HCT116 (cell line): ENCODE data around the gene CYSLTR1. TPM values are rescaled to one million over a fixed set of nuclear protein-coding genes. Genes with fewer than 3 reads are reported as not detected.

Source experiments
- ATAC-seq: fragments of 200-7000 bp; cut with Tn5 transposase; 2 replicates; pipeline ENCODE4 v1.9.1; 2020; ENCODE audit warnings: mild to moderate bottlenecking, moderate library complexity
- BruUV-seq: library from RNA; stranded (reverse); fragments of 400-500 nt; replicated peaks from 2 replicates; lab custom pipeline; 2021; lab: Mats Ljungman, UMichigan
- CTCF ChIA-PET: fragments of 300-600 bp; sonication (Branson Sonifier 250); formaldehyde crosslinking; loops from one replicate; lab custom pipeline; 2021; ENCODE audit warnings: antibody characterized with exemption; lab: Charles Lee
- POLR2A ChIA-PET: fragments of 300-600, 350-600 bp; sonication (Branson Sonifier 250); formaldehyde crosslinking; loops from one replicate; lab custom pipeline; 2021; ENCODE audit warnings: antibody characterized with exemption; lab: Charles Lee
- RAD21 ChIA-PET, 2 experiments: fragments of 300-600 bp; sonication (Branson Sonifier 250); formaldehyde crosslinking; loops; one replicate each; lab custom pipeline; 2023; ENCODE audit warnings: low total read pairs in 2 of 2; ENCODE audit not compliant: uncharacterized antibody in 2 of 2, unreplicated experiment in 2 of 2, low non-redundant PET in 1 of 2; lab: Charles Lee
- DNase-seq: peaks from one replicate; pipeline ENCODE4 v3.0.0-alpha.2; 2010; ENCODE audit warnings: low read depth, low spot score
- H2AFZ ChIP-seq: fragments of 200-600 bp; shearing (Covaris generic), sonication (generic); 2 replicates; pipeline ENCODE4 v1.6.1; 2017; ENCODE audit warnings: low read depth, mixed run types, mixed read lengths, antibody characterized with exemption, low read length; ENCODE audit not compliant: poor library complexity, severe bottlenecking
- H3K27ac ChIP-seq: 2 replicates; pipeline ENCODE4 v1.5.1; 2012; ENCODE audit warnings: low read depth, low read length
- H3K27me3 ChIP-seq: fragments of 200-600 bp; sonication (generic); 2 replicates; pipeline ENCODE4 v1.6.1; 2016; ENCODE audit warnings: mixed run types, low read length, mixed read lengths; ENCODE audit not compliant: insufficient read depth
- H3K36me3 ChIP-seq, 2 experiments: fragments of 200-500 bp in 1 of 2; fragments of 200-600 bp in 1 of 2; sonication (Bioruptor generic) in 1 of 2; sonication (generic) in 1 of 2; 2 replicates each; pipeline versions ENCODE4 v1.5.1 to v1.6.1; 2014 to 2016; ENCODE audit warnings: low read length in 2 of 2, inconsistent platforms in 1 of 2, mixed read lengths in 1 of 2, mixed run types in 1 of 2; ENCODE audit not compliant: insufficient read depth in 2 of 2, control insufficient read depth in 1 of 2
- H3K4me1 ChIP-seq, 2 experiments: fragments of 200-600 bp in 1 of 2; sonication (generic) in 1 of 2; 2 replicates each; pipeline versions ENCODE4 v1.5.1 to v1.6.1; 2012 to 2017; ENCODE audit warnings: low read length in 2 of 2, inconsistent platforms in 1 of 2, mild to moderate bottlenecking in 1 of 2, mixed read lengths in 1 of 2, mixed run types in 1 of 2, moderate library complexity in 1 of 2; ENCODE audit not compliant: insufficient read depth in 2 of 2, control insufficient read depth in 1 of 2
- H3K4me2 ChIP-seq: fragments of 200-600 bp; sonication (generic); 2 replicates; pipeline ENCODE4 v1.6.1; 2017; ENCODE audit warnings: mixed run types, low read length, mixed read lengths
- H3K4me3 ChIP-seq, 2 experiments: fragments of 200-600 bp in 1 of 2; sonication (generic) in 1 of 2; replicated peaks in 1 of 2; 2 replicates each; pipeline ENCODE4 v1.5.1; 2011 to 2016; ENCODE audit warnings: low read length in 2 of 2, control low read depth in 1 of 2, low read depth in 1 of 2, mild to moderate bottlenecking in 1 of 2, mixed read lengths in 1 of 2, mixed run types in 1 of 2
- H3K79me2 ChIP-seq: fragments of 200-600 bp; sonication (generic); 2 replicates; pipeline ENCODE4 v1.6.1; 2017; ENCODE audit warnings: mild to moderate bottlenecking, mixed run types, low read length, moderate library complexity, mixed read lengths; ENCODE audit not compliant: insufficient read depth
- H3K9ac ChIP-seq: fragments of 200-600 bp; sonication (generic); 2 replicates; pipeline ENCODE4 v1.6.1; 2016; ENCODE audit warnings: low read length, mixed read lengths
- H3K9me2 ChIP-seq: fragments of 200-600 bp; sonication (generic), shearing (Covaris generic); 2 replicates; pipeline ENCODE4 v1.6.1; 2017; ENCODE audit warnings: mixed run types, mild to moderate bottlenecking, moderate library complexity; ENCODE audit not compliant: insufficient read depth
- H3K9me3 ChIP-seq, 2 experiments: fragments of 200-500 bp in 1 of 2; fragments of 200-600 bp in 1 of 2; sonication (Bioruptor generic) in 1 of 2; sonication (generic) in 1 of 2; 2 replicates each; pipeline ENCODE4 v1.6.1; 2014 to 2017; ENCODE audit warnings: low read length in 2 of 2, mixed read lengths in 2 of 2, inconsistent platforms in 1 of 2, low read depth in 1 of 2, mild to moderate bottlenecking in 1 of 2, mixed run types in 1 of 2, moderate library complexity in 1 of 2; ENCODE audit not compliant: control insufficient read depth in 1 of 2, insufficient read depth in 1 of 2
- H4K20me1 ChIP-seq: fragments of 200-600 bp; sonication (generic), shearing (Covaris generic); 2 replicates; pipeline ENCODE4 v1.6.1; 2017; ENCODE audit warnings: mixed run types, mild to moderate bottlenecking, moderate library complexity; ENCODE audit not compliant: insufficient read depth
- CBX3 ChIP-seq: IDR thresholded peaks from 2 replicates; pipeline ENCODE4 v1.6.1; 2012; ENCODE audit warnings: low read depth
- EGR1 ChIP-seq: IDR thresholded peaks from 2 replicates; pipeline ENCODE4 v1.6.1; 2012; ENCODE audit warnings: low read depth
- ELF1 ChIP-seq: IDR thresholded peaks from 2 replicates; pipeline ENCODE4 v1.6.1; 2012; ENCODE audit warnings: low read depth, borderline replicate concordance
- EZH2 ChIP-seq: fragments of 200-600 bp; sonication (generic); IDR thresholded peaks from 2 replicates; pipeline ENCODE4 v1.6.1; 2017; ENCODE audit warnings: antibody characterized with exemption, mixed run types
- EZH2phosphoT487 ChIP-seq: fragments of 200-600 bp; IDR thresholded peaks from 2 replicates; pipeline ENCODE4 v1.6.1; 2018; ENCODE audit warnings: antibody characterized with exemption, borderline replicate concordance
- FOSL1 ChIP-seq: IDR thresholded peaks from 2 replicates; pipeline ENCODE4 v1.6.1; 2012; ENCODE audit warnings: low read depth
- JUND ChIP-seq: IDR thresholded peaks from 2 replicates; pipeline ENCODE4 v1.6.1; 2012
- POLR2A ChIP-seq: IDR thresholded peaks from 2 replicates; pipeline ENCODE4 v1.7.0; 2011; ENCODE audit warnings: borderline replicate concordance; ENCODE audit not compliant: insufficient read depth, insufficient read length; ENCODE audit errors: extremely low read depth
- POLR2AphosphoS5 ChIP-seq: IDR thresholded peaks from 2 replicates; pipeline ENCODE4 v1.6.1; 2011; ENCODE audit warnings: mild to moderate bottlenecking, low read depth, low read length, moderate library complexity
- RAD21 ChIP-seq: IDR thresholded peaks from 2 replicates; pipeline ENCODE4 v1.6.1; 2012; ENCODE audit warnings: low read depth, mild to moderate bottlenecking
- SIN3A ChIP-seq: IDR thresholded peaks from 2 replicates; pipeline ENCODE4 v1.6.1; 2012; ENCODE audit warnings: low read depth
- SP1 ChIP-seq: IDR thresholded peaks from 2 replicates; pipeline ENCODE4 v1.6.1; 2012; ENCODE audit warnings: low read depth
- SRF ChIP-seq: IDR thresholded peaks from 2 replicates; pipeline ENCODE4 v1.6.1; 2012; ENCODE audit warnings: low read depth
- TCF7L2 ChIP-seq: IDR thresholded peaks from 2 replicates; pipeline ENCODE4 v1.7.0; 2011; ENCODE audit warnings: borderline replicate concordance, inconsistent platforms; ENCODE audit not compliant: insufficient read depth, insufficient read length; ENCODE audit errors: extremely low read depth
- YY1 ChIP-seq: IDR thresholded peaks from 2 replicates; pipeline ENCODE4 v1.6.1; 2011; ENCODE audit warnings: low read length, low read depth, moderate library complexity, mild to moderate bottlenecking; ENCODE audit not compliant: insufficient replicate concordance; ENCODE audit errors: extremely low read depth
- ZFX ChIP-seq: fragments of 450-650 bp; IDR thresholded peaks from 2 replicates; pipeline ENCODE4 v1.6.1; 2017
- intact Hi-C: fragments of 100-400 bp; cut with micrococcal nuclease; formaldehyde crosslinking; loops from 2 replicates; pipeline ENCODE4 v1.10.0; 2022
- total RNA-seq: library from RNA; stranded (reverse); gene quantifications from one replicate; pipeline ENCODE4 v1.2.1, GENCODE V29; 2021; ENCODE audit not compliant: unreplicated experiment
- TF ChIP-seq, protein P1 (sequence below): IDR thresholded peaks from 2 replicates; pipeline ENCODE4 v1.6.1; 2012
- TF ChIP-seq, protein P2 (sequence below): IDR thresholded peaks from 2 replicates; pipeline ENCODE4 v1.6.1; 2011; ENCODE audit warnings: mild to moderate bottlenecking, low read length, moderate library complexity; ENCODE audit not compliant: insufficient replicate concordance; ENCODE audit errors: extremely low read depth

CYSLTR1 gene
- total RNA-seq, 1 experiment from 2014 or later: not detected

DNA sequence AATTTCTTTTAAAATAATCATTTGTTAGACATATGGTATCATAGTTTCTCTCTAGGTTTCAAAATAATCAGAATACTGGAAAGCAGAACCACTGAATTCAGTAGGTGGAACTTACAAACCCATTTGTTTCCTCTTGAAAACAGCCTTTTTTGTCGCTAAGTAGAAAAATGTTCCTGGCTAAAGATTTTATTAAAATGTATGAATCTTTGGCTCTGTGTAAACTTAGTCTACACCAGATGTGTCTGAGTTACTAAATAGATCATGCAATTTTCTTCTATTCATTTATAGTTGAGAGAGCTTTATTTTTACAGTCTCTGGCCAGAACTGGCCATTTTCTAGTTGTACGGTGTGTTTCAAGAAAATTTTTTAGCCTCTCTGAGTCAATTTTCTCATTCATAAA is 1.0 kb downstream of the CYSLTR1 start:
- no peak for ATAC-seq

More for the DNA sequence above, 1.0 kb downstream of the CYSLTR1 start:
- intact Hi-C loops: no loop called here
- Histone ChIP-seq H3K4me3 (no peak overlapping the region), H3K36me3 (no peaks in the 10 kb centered on the region), H4K20me1 (no peaks in the 10 kb centered on the region), H3K9ac (no peak overlapping the region), H3K9me3 (no peaks in the 10 kb centered on the region), H3K4me2 (no peak overlapping the region), H3K9me2 (no peaks in the 10 kb centered on the region), H2AFZ (no peak overlapping the region), H3K27me3 (no peaks in the 10 kb centered on the region), H3K27ac (no peak overlapping the region), H3K79me2 (no peaks in the 10 kb centered on the region), H3K4me1 (no peaks in the 10 kb centered on the region)
- ChIA-PET CTCF (no interaction called here), POLR2A (no interaction called here), RAD21 (no interaction called here)
- no TSS peak for BruUV-seq
- no peak for DNase-seq
- TF ChIP-seq EZH2phosphoT487: no peak
- TF ChIP-seq YY1: no peak
- TF ChIP-seq TCF7L2: no peak
- no peak for TF ChIP-seq POLR2AphosphoS5
- TF ChIP-seq RAD21: no peak
- TF ChIP-seq, protein P1, sequence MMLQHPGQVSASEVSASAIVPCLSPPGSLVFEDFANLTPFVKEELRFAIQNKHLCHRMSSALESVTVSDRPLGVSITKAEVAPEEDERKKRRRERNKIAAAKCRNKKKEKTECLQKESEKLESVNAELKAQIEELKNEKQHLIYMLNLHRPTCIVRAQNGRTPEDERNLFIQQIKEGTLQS: no peak
- TF ChIP-seq ELF1: no peak
- TF ChIP-seq SIN3A: no peak
- TF ChIP-seq SP1: no peak
- no peak for TF ChIP-seq ZFX
- no peak for TF ChIP-seq FOSL1
- TF ChIP-seq CBX3: no peak
- TF ChIP-seq JUND: no peak
- no peak for TF ChIP-seq POLR2A
- no peak for TF ChIP-seq EGR1
- TF ChIP-seq EZH2: no peak
- TF ChIP-seq, protein P2, sequence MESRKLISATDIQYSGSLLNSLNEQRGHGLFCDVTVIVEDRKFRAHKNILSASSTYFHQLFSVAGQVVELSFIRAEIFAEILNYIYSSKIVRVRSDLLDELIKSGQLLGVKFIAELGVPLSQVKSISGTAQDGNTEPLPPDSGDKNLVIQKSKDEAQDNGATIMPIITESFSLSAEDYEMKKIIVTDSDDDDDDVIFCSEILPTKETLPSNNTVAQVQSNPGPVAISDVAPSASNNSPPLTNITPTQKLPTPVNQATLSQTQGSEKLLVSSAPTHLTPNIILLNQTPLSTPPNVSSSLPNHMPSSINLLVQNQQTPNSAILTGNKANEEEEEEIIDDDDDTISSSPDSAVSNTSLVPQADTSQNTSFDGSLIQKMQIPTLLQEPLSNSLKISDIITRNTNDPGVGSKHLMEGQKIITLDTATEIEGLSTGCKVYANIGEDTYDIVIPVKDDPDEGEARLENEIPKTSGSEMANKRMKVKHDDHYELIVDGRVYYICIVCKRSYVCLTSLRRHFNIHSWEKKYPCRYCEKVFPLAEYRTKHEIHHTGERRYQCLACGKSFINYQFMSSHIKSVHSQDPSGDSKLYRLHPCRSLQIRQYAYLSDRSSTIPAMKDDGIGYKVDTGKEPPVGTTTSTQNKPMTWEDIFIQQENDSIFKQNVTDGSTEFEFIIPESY: no peak
- no peak for TF ChIP-seq SRF
